A549 (cell line): ENCODE results near the gene PDE12.

ENCODE experiments used
- BCL3 ChIP-seq: fragments of >200 bp; sonication (Bioruptor Twin); formaldehyde crosslinking; IDR thresholded peaks from 3 replicates; pipeline ENCODE4 v1.6.1; 2016
- CTCF ChIP-seq: fragments of >200 bp; sonication (Bioruptor Twin); formaldehyde crosslinking; IDR thresholded peaks from 3 replicates; pipeline ENCODE4 v1.5.1; 2016
- ELK1 ChIP-seq: fragments of 150-350 bp; IDR thresholded peaks from 2 replicates; pipeline ENCODE4 v1.6.1; 2014; ENCODE audit warnings: low read depth, mild to moderate bottlenecking, low read length
- EP300 ChIP-seq, 2 experiments: fragments of >200 bp; sonication (Bioruptor Twin); formaldehyde crosslinking; IDR thresholded peaks; 2 replicates in 1 of 2; 3 replicates in 1 of 2; pipeline ENCODE4 v1.6.1; 2016 to 2017
- HDAC2 ChIP-seq: fragments of 200-600 bp; sonication (generic); IDR thresholded peaks from 2 replicates; pipeline ENCODE4 v1.6.1; 2016
- JUNB ChIP-seq: fragments of >200 bp; sonication (Bioruptor Twin); formaldehyde crosslinking; IDR thresholded peaks from 2 replicates; pipeline ENCODE4 v1.6.1; 2016
- MAFK ChIP-seq: fragments of 450-650 bp; IDR thresholded peaks from 2 replicates; pipeline ENCODE4 v1.6.1; 2014; ENCODE audit not compliant: partially characterized antibody
- MAZ ChIP-seq: fragments of 150-350 bp; IDR thresholded peaks from 2 replicates; pipeline ENCODE4 v1.6.1; 2014; ENCODE audit warnings: antibody characterized with exemption, low read depth, low read length, borderline replicate concordance
- MYC ChIP-seq: IDR thresholded peaks from 2 replicates; pipeline ENCODE4 v1.6.1; 2012; ENCODE audit warnings: mild to moderate bottlenecking, inconsistent platforms, low read length, improper control_type of control experiment, borderline replicate concordance
- POLR2A ChIP-seq: IDR thresholded peaks from 2 replicates; pipeline ENCODE4 v1.6.1; 2012; ENCODE audit warnings: mild to moderate bottlenecking, low read length
- USF2 ChIP-seq: fragments of 450-650 bp; IDR thresholded peaks from 2 replicates; pipeline ENCODE4 v1.6.1; 2014; ENCODE audit warnings: antibody characterized with exemption

- no peak for TF ChIP-seq MAFK
- TF ChIP-seq POLR2A: no peak
- no peak for TF ChIP-seq BCL3
- no peak for TF ChIP-seq CTCF
- no peak for TF ChIP-seq EP300 (IDR thresholded peaks at IDR 0.05)
- TF ChIP-seq MYC: no peak
- TF ChIP-seq JUNB: no peak
- TF ChIP-seq ELK1: no peak
- no peak for TF ChIP-seq USF2
- TF ChIP-seq HDAC2: no peak
- TF ChIP-seq MAZ: no peak
Observed at GRCh38 chr3:57555306-57555705, 768 bp upstream of the PDE12 start.
